HUDEP-2 (cell line): ENCODE data around the gene GIMD1.
A peak's percentile ranks its signal among the peaks of the same experiment; 100 is the strongest.
"Not testable (repeated sequence)": the region's sequence is repeated elsewhere in the genome, so short reads cannot be mapped to it uniquely, and the experiment has no call there.

Experiments used
- DNase-seq, 76 experiments: peaks; one replicate each; lab custom pipeline; 2025; ENCODE audit not compliant: unreplicated experiment in 76 of 76; lab: John Stamatoyannopoulos, UW

The GIMD1 gene

GRCh38 chr4:106353786-106354185 is 14.8 kb downstream of the GIMD1 start:
- no peak for DNase-seq

DNA sequence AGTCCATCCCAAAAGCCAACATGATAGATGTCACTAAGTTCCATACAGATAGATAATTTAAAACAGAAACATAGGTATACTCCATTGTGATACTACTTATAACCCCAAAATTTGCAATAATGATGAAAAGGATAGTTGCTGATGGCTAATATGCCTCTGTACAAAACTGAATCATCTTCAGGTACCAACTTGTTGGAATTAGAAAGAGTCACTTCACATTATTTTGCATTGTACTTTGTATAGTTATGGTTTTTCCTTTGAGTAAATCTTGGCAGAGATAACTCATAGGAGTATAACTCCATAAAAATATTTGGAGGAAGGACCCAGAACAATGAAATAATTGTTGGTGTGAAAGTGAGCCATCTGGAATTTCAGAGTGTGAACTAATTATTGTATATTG is 17.6 kb downstream of the GIMD1 start:
- no peak for DNase-seq

DNA sequence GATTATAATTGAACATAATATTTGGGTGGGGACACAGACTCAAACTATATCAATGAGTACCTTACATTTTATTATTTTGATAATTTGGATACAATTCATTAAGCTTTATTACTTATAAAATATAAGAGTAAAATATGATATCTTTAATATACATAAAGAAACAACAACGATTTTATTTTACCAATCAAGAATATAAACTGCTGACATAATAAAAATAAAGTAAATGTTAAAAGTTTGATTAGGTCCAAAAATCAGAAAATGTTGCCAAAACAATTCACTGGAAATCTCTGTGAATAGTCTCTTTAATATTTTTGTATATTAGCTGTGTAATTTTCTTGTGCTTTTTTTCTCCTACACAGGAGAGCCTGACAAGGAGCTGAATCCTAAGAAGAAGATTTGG is 21.4 kb downstream of the GIMD1 start:
- DNase-seq = no peak

DNA sequence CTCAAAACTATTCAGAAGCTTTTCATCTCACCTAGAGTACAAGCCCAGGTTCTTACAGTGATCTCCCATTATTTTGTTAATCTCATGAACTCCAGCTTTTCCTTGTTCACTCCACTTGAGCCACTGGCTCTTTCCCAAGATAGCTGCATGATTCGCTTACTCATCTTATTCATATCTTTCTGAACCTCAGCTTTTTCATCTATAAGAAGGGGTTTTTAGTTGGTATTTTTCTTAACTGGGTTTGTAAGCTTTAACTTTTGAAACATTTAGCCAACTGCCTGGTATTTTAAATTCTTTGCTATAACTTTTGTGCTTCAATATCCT is 24.0 kb downstream of the GIMD1 start:
- DNase-seq = no peak

DNA sequence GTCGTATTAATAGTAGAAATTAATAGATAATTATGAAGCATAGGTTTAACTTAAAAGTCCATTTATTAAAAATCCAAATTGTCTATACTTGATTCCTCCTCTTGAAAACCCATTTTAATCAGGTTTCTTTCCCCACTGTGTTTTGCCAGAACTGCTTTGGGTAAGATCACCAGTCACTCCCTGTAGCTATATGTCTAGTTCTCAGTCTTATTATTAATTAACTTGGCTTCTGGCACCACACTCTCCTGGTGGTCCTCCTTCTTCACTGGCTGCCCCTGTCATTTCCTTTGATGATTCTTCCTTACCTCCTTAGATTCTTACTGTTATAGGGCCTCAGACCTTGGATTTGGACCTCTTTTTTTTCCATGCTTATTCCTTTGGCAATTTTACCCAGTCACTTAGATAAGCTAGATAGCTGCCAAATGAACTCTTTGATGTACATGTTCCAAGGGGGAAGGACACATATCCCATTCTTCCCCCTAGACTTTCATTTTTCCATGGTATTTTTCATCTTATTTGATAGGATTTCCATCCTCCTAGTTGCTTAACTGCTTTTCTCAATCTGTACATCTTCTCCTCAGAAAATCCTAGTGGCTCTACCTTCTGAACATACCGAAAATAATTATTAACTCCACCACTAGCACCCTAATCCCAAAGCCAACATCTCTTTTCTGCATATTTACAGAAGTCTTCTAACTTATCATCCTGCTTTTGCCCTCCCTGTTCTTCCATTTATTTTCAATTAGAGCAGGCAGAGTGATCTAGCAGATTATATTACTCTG is 24.5 kb downstream of the GIMD1 start:
- DNase-seq = no peak

- DNase-seq = no peak
Observed at GRCh38 chr4:106340774-106341173, 27.8 kb downstream of the GIMD1 start.

- no peak for DNase-seq
Observed at GRCh38 chr4:106339431-106339830, 29.1 kb downstream of the GIMD1 start.

DNA sequence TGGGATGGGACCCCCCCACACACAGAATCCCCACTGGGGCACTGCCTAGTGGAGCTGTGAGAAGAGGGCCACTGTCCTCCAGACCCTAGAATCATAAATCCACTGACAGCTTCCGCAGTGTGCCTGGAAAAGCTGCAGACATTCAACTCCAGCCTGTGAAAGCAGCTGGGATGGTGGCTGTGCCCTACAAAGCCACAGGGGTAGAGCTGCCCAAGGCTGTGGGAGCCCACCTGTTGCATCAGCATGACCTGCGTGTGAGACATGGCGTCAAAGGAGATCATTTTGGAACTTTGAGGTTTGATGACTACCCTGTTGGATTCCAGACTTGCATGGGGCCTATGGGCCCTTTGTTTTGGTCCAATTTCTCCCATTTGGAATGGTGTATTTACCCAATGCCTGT is 29.9 kb downstream of the GIMD1 start:
- DNase-seq = no peak

DNA sequence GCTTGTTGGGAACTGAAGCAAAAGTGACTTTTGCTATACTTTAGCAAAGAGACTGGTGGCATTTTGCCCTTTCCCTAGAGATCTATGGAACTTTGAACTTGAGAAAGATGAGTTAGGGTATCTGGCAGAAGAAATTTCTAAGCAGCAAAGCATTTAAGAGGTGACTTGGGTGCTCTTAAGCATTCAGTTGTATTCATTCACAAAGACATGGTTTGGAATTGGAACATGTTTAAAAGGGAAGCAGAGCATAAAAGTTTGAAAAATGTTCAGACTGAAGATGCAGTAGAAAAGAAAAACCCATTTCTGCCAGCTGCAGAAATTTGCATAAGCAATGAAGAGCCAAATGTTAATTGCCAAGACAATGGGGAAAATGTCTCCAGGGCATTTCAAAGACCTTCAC is 30.7 kb downstream of the GIMD1 start:
- DNase-seq = no peak

GRCh38 chr4:106336618-106337017 is 32.0 kb downstream of the GIMD1 start:
- DNase-seq = no peak

- no peak for DNase-seq
Observed at GRCh38 chr4:106334741-106335470, 33.7 kb downstream of the GIMD1 start.

DNA sequence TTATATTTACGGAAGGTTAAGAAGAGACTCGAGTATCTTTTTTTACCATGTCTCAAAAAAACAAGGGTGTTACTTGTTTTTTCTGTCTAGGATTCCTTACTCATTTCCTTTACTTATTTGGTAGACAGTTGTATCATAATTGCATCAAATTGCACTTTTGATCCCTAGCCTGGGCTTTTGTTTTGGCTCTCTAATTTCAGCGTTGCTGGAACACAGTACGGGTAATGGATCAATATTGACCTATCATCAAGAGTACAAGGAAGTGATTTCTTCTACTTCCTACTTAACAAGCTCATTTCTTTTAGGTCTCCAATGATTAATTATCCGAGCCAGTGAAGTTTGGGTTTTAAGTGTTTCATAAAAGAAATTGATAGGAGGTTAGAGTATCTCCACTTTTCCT is 35.4 kb downstream of the GIMD1 start:
- no peak for DNase-seq

GRCh38 chr4:106329041-106329618 is 39.4 kb downstream of the GIMD1 start:
- DNase-seq = peak in 12 of 76 experiments; percentile 1 to 30 (median 10)

DNA sequence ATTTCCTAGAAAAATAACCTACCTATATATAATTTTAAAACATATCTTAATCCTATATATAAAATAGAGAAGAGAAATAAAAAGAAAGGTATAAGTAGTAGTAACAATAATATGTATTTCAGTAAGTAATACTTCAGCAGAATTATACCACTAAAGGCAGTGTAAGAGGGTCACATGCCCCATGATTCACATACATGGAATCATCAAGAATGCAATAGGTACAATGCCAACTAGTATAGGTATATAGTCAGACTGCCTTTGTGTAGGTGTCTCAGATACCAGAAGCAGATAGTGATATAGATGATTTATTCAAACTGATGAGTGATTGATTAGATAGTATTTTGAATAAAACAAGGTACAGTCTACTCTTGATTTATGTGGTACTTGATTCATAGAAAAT is 42.8 kb downstream of the GIMD1 start:
- no peak for DNase-seq

- no peak for DNase-seq
Observed at GRCh38 chr4:106323119-106323518, 45.5 kb downstream of the GIMD1 start.

- peak in 49 of 76 experiments; percentile 1 to 67 (median 17) for DNase-seq
Observed at GRCh38 chr4:106321814-106322213, 46.8 kb downstream of the GIMD1 start.

GRCh38 chr4:106321168-106321567 is 47.4 kb downstream of the GIMD1 start:
- not testable (repeated sequence) for DNase-seq

DNA sequence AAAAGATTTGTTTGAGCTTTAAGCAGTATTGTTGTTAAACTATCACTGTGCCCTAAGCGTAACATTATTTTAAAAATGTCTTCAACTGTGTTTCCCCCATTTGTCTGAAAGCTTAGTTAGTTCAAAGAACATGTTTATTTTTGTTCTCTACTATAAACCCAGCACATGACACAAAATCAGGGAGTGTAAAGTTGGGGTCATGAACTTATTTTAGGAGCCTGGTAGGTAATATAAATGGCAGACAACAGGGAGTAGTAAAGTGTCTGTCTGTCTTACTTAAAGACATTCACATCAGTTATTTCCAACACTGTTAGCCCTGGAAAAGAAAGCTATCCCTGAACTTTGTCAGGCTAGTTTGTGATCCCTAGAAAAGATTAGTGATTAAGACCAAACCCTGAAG is 48.3 kb downstream of the GIMD1 start:
- DNase-seq = no peak

- no peak for DNase-seq
Observed at GRCh38 chr4:106318511-106318910, 50.1 kb downstream of the GIMD1 start.

GRCh38 chr4:106317815-106318214 is 50.8 kb downstream of the GIMD1 start:
- DNase-seq = no peak

GRCh38 chr4:106316773-106317409 is 51.7 kb downstream of the GIMD1 start:
- peak in 7 of 76 experiments; percentile 2 to 47 (median 7) for DNase-seq
